Adrenal gland (tissue), 5 donors: Measurements from ENCODE around the gene TPM2.
A peak's percentile ranks its signal among the peaks of the same experiment; 100 is the strongest.

Experiments used
- CTCF ChIP-seq, 6 experiments: fragments of 450-650 bp in 4 of 6; fragments of 200-600 bp in 2 of 6; sonication (generic) in 1 of 6; IDR thresholded peaks; 1 replicate in 5 of 6; 2 replicates in 1 of 6; pipeline versions ENCODE4 v1.5.1 to v1.8.0; 2016 to 2021; ENCODE audit warnings: antibody characterized with exemption in 6 of 6, mild to moderate bottlenecking in 2 of 6, moderate library complexity in 1 of 6
- POLR2A ChIP-seq, 2 donors: fragments of 450-650 bp; IDR thresholded peaks; one replicate each; pipeline ENCODE4 v1.6.1; 2017; ENCODE audit warnings: antibody characterized with exemption in 2 of 2, mild to moderate bottlenecking in 2 of 2, moderate library complexity in 1 of 2
- donor health status: DM: no; HTN: no; CAD: no.

GRCh38 chr9:35657546-35658136, 32.1 kb downstream of the TPM2 start, which contains the start of gene RMRP:
- TF ChIP-seq CTCF (IDR thresholded peaks at IDR 0.05) = peak; percentile 9 to 80 (median 62)
- peak in 1 of 2 donors; percentile 90 for TF ChIP-seq POLR2A (IDR thresholded peaks at IDR 0.05)
